VCaP (cell line): ENCODE measurements around the gene TP53BP2.
A peak's percentile ranks its signal among the peaks of the same experiment; 100 is the strongest.
"Not testable (repeated sequence)": the region's sequence is repeated elsewhere in the genome, so short reads cannot be mapped to it uniquely, and the experiment has no call there.

Experiments
- H3K27ac ChIP-seq: fragments of 450-650 bp; 2 replicates; pipeline ENCODE4 v1.5.1; 2017
- CTCF ChIP-seq: fragments of 450-650 bp; conservative IDR thresholded peaks from 2 replicates; pipeline ENCODE4 v1.5.1; 2017; ENCODE audit warnings: mild to moderate bottlenecking, moderate library complexity

TP53BP2 gene

GRCh38 chr1:223877804-223878203, 32.1 kb upstream of the TP53BP2 start:
- H3K27ac ChIP-seq: no peak overlapping the region
- no peak for TF ChIP-seq CTCF

DNA sequence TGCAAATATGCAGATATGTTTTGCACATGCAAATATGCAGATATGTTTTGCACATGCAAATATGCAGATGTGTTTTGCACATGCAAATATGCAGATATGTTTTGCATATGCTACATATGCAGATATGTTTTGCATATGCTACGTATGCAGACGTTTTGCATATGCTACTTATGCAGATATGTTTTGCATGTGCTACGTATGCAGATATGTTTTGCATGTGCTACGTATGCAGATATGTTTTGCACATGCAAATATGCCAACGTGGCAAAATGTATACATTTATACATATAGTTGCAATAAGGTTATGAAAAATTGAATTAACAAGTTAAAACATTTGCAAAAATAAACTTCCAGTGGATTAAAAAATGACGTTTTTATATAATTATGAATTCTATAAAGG, 30.8 kb upstream of the TP53BP2 start:
- H3K27ac ChIP-seq: no peak overlapping the region
- no peak for TF ChIP-seq CTCF

DNA sequence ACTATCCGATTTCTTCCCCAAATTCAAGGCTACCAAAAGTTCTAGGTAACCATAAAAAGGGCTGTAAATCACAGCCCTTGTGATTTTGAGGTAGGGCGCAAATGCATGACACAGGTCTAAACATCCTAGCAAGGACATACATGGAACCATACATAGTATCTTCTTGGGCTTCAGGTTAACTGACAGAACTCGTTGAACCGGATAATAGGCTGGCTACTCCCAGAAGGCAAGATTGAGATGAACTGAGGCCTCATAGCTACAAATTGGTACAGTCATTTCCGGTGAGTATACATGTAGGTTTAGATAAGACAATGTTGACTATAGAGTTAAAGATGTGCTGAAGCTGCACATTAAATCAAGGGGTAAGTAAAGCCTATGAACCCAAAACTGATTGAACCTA, 27.3 kb upstream of the TP53BP2 start:
- no peak overlapping the region for H3K27ac ChIP-seq

DNA sequence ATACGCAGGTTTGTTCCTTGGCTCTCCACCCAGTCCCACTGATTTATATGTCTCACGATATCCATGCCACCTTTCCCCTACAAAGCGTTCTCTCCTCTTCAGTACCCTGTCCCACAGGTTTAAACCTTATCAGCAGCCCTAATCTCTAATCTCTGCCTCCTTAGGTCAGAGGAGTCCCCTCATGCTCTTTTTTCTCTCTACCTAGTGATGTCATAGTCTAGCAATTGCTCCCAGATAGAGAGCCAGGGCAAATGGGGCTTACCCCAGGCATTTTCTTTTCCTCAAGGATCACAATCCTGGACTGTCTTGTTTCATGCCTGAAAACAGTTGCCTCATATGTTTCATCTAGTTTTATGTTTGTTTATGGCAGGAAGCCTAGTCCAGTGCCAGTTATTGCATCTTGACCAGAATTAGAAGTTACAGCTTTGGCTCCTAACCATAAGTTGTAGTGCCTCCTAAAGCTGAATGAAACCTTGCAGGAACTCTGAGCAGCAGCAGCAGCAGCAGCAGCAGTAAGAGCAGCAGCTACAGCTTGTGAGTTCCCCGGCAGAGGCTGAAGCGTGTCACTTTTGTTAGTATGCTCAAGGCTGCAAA, 26.7 kb upstream of the TP53BP2 start:
- TF ChIP-seq CTCF: no peak
- no peak overlapping the region for H3K27ac ChIP-seq

More for the DNA sequence above, 27.3 kb upstream of the TP53BP2 start:
- TF ChIP-seq CTCF: no peak

- no peak for TF ChIP-seq CTCF
- peak overlapping the region; percentile 46; the same call in 1 of the 2 replicates for H3K27ac ChIP-seq
These were observed 25.1 kb upstream of the TP53BP2 start for GRCh38 chr1:223870617-223871574.

- not testable (repeated sequence) for H3K27ac ChIP-seq
These were observed 19.0 kb upstream of the TP53BP2 start for GRCh38 chr1:223864599-223865368.

- H3K27ac ChIP-seq: no peak overlapping the region
- no peak for TF ChIP-seq CTCF
These were observed 18.3 kb upstream of the TP53BP2 start for GRCh38 chr1:223864084-223864483.
